Ramos (cell line): ENCODE results near the gene NFE2L3.
"Not testable (repeated sequence)": the region's sequence is repeated elsewhere in the genome, so short reads cannot be mapped to it uniquely, and the experiment has no call there.

ENCODE experiments used
- in situ Hi-C: fragments of 300-500 bp; cut with MboI; formaldehyde crosslinking; loops from one replicate; pipeline ENCODE4 v1.14.3; 2022; ENCODE audit warnings: low sequenced_read_pairs; ENCODE audit not compliant: unreplicated experiment

The NFE2L3 gene

GRCh38 chr7:26144184-26145080 lies 7.6 kb upstream of the NFE2L3 start:
- in situ Hi-C loops: no loop called here

- in situ Hi-C loops: no loop called here
Observed at GRCh38 chr7:26145238-26145637, 6.8 kb upstream of the NFE2L3 start.

GRCh38 chr7:26147030-26147429 lies 5.0 kb upstream of the NFE2L3 start:
- in situ Hi-C loops: no loop called here

- in situ Hi-C loops: not testable (repeated sequence)
Observed at GRCh38 chr7:26147646-26148306, 4.2 kb upstream of the NFE2L3 start.

GRCh38 chr7:26148307-26148700 lies 3.7 kb upstream of the NFE2L3 start:
- in situ Hi-C loops: not testable (repeated sequence)

GRCh38 chr7:26149391-26149977 lies 2.5 kb upstream of the NFE2L3 start:
- in situ Hi-C loops: no loop called here

- in situ Hi-C loops: loop anchor here (25.0 kb wide), 1 partner anchor 2011 kb away; no protein-coding TSS in a partner anchor
Observed at GRCh38 chr7:26151096-26151495, 902 bp upstream of the NFE2L3 start.

GRCh38 chr7:26151650-26151952 lies 397 bp upstream of the NFE2L3 start:
- in situ Hi-C loops: loop anchor here (25.0 kb wide), 1 partner anchor 2011 kb away; no protein-coding TSS in a partner anchor

GRCh38 chr7:26152782-26153240 lies 813 bp downstream of the NFE2L3 start:
- in situ Hi-C loops: loop anchor here (25.0 kb wide), 1 partner anchor 2009 kb away; no protein-coding TSS in a partner anchor

- in situ Hi-C loops: loop anchor here (25.0 kb wide), 1 partner anchor 2009 kb away; no protein-coding TSS in a partner anchor
Observed at GRCh38 chr7:26153241-26153822, 1.3 kb downstream of the NFE2L3 start.

GRCh38 chr7:26153823-26154783 lies 2.1 kb downstream of the NFE2L3 start:
- in situ Hi-C loops: loop anchor here (25.0 kb wide), 1 partner anchor 2008 kb away; no protein-coding TSS in a partner anchor

GRCh38 chr7:26155531-26156375 lies 3.8 kb downstream of the NFE2L3 start:
- in situ Hi-C loops: loop anchor here (25.0 kb wide), 1 partner anchor 2007 kb away; no protein-coding TSS in a partner anchor

GRCh38 chr7:26156451-26157420 lies 4.7 kb downstream of the NFE2L3 start:
- in situ Hi-C loops: loop anchor here (25.0 kb wide), 1 partner anchor 2006 kb away; no protein-coding TSS in a partner anchor

- in situ Hi-C loops: loop anchor here (25.0 kb wide), 1 partner anchor 2005 kb away; no protein-coding TSS in a partner anchor
Observed at GRCh38 chr7:26157520-26158105, 5.6 kb downstream of the NFE2L3 start.

GRCh38 chr7:26159243-26159642 lies 7.2 kb downstream of the NFE2L3 start:
- in situ Hi-C loops: loop anchor here (25.0 kb wide), 1 partner anchor 2003 kb away; no protein-coding TSS in a partner anchor

GRCh38 chr7:26160896-26161295 lies 8.9 kb downstream of the NFE2L3 start:
- in situ Hi-C loops: loop anchor here (25.0 kb wide), 1 partner anchor 2001 kb away; no protein-coding TSS in a partner anchor
